Measurements from ENCODE around the gene MOB1A. TPM values are rescaled to one million over a fixed set of nuclear protein-coding genes. Genes with fewer than 3 reads are reported as not detected.

The MOB1A gene
- total RNA-seq, 1 experiment from 2014 or later: 132 TPM

- peak overlapping the region; percentile 95 for H3K27ac ChIP-seq (ENCODE audit: low read depth, low read length)
- H3K4me1 ChIP-seq (ENCODE audit: control insufficient read depth in 1 of 2, insufficient read depth in 2 of 2, low read length in 2 of 2): peaks cover 8 to 17% of the 10 kb centered on the region in 2 experiments; a peak in 3 of 4 replicates
- H3K36me3 ChIP-seq (ENCODE audit: control insufficient read depth in 1 of 2, insufficient read depth in 2 of 2, low read length in 2 of 2): no peaks in the 10 kb centered on the region; a peak in 1 of 4 replicates
- H3K79me2 ChIP-seq (ENCODE audit: insufficient read depth, low read length): peaks cover 44% of the 10 kb centered on the region
- no peaks in the 10 kb centered on the region for H3K27me3 ChIP-seq (ENCODE audit: insufficient read depth, low read length)
- H3K9ac ChIP-seq (ENCODE audit: low read length): peak overlapping the region; percentile 33; the same call in 1 of the 2 replicates
- intact Hi-C loops (cut with micrococcal nuclease): no loop called here
- no peaks in the 10 kb centered on the region for H4K20me1 ChIP-seq (ENCODE audit: insufficient read depth)
- TF ChIP-seq SP1 (IDR thresholded peaks at IDR 0.05; ENCODE audit: low read depth) (no peak), CTCF (IDR thresholded peaks at IDR 0.05 in 2 of 3, conservative IDR thresholded peaks at IDR 0.05 in 1 of 3; ENCODE audit: borderline replicate concordance in 1 of 3, insufficient read depth in 1 of 3, low read depth in 2 of 3, low read length in 2 of 3) (peak in 1 of 3 experiments; percentile 38; a peak in 1 of 6 replicates), ATF3 (IDR thresholded peaks at IDR 0.05) (no peak), POLR2A (IDR thresholded peaks at IDR 0.05; ENCODE audit: borderline replicate concordance, extremely low read depth, insufficient read depth, insufficient read length) (peak; percentile 75), POLR2AphosphoS5 (IDR thresholded peaks at IDR 0.05; ENCODE audit: low read depth, low read length) (peak; percentile 87; the same call in 1 of the 2 replicates), SIN3A (IDR thresholded peaks at IDR 0.05; ENCODE audit: low read depth) (peak; percentile 28; the same call in 1 of the 2 replicates), EGR1 (IDR thresholded peaks at IDR 0.05; ENCODE audit: low read depth) (0 out of 2 replicates have a peak, but pooled peaks have one; percentile 17)
- TSS peak; percentile 96 for BruUV-seq (replicated peaks)
- no peak for DNase-seq (ENCODE audit: low read depth, low spot score)
- peak overlapping the region; percentile 79 to 91 for H3K4me3 ChIP-seq (replicated peaks in 1 of 2; ENCODE audit: low read depth in 1 of 2, low read length in 2 of 2)
- RAD21 ChIA-PET (ENCODE audit: low non-redundant PET in 1 of 2, low total read pairs in 2 of 2, uncharacterized antibody in 2 of 2, unreplicated experiment in 2 of 2): interaction anchor here in 1 of 2 experiments (0.7 kb wide), 1 partner anchor 352 kb away, joined by 3 read pairs; no protein-coding TSS in a partner anchor
- POLR2A ChIA-PET: interaction anchor here (0.8 to 1.1 kb wide), 3 partner anchors 9 to 32 kb away, joined by 3 to 5 read pairs (median 3); partner anchors contain the start of gene MTHFD2
- H3K4me2 ChIP-seq (ENCODE audit: low read length): peak overlapping the region; percentile 82
- H2AFZ ChIP-seq (ENCODE audit: low read depth, low read length, poor library complexity, severe bottlenecking): peak overlapping the region; percentile 77
- no peaks in the 10 kb centered on the region for H3K9me2 ChIP-seq (ENCODE audit: insufficient read depth)
- H3K9me3 ChIP-seq (ENCODE audit: control insufficient read depth in 1 of 2, insufficient read depth in 1 of 2, low read depth in 1 of 2, low read length in 2 of 2): no peaks in the 10 kb centered on the region
- ATAC-seq: no peak; the same call in 1 of the 2 replicates
- CTCF ChIA-PET: interaction anchor here (0.8 to 1.3 kb wide), 5 partner anchors 9 to 355 kb away, joined by 3 to 12 read pairs (median 6); partner anchors contain the start of gene STAMBP
Measured at GRCh38 chr2:74179063-74179865, 585 bp upstream of the MOB1A start.
